PFSK-1 (cell line): ENCODE results near the gene COL23A1.

ENCODE experiments used
- REST ChIP-seq, 2 experiments: IDR thresholded peaks; 2 replicates each; pipeline versions ENCODE4 v1.6.1 to v1.8.0; 2011 to 2012; ENCODE audit warnings: low read depth in 2 of 2, low read length in 2 of 2, control low read depth in 1 of 2, inconsistent platforms in 1 of 2, mild to moderate bottlenecking in 1 of 2, moderate library complexity in 1 of 2; ENCODE audit not compliant: insufficient read depth in 1 of 2
- TAF1 ChIP-seq: IDR thresholded peaks from 2 replicates; pipeline ENCODE4 v1.6.1; 2012; ENCODE audit warnings: low read length, control low read depth, borderline replicate concordance; ENCODE audit not compliant: insufficient read depth

- TF ChIP-seq REST (IDR thresholded peaks at IDR 0.05; ENCODE audit: insufficient read depth in 1 of 2, low read depth in 2 of 2, low read length in 2 of 2) = no peak
- TF ChIP-seq TAF1 = no peak
These were observed 275.0 kb downstream of the COL23A1 start for GRCh38 chr5:178314961-178315820.
